ENCODE data around the gene CLCF1. TPM values are rescaled to one million over a fixed set of nuclear protein-coding genes. Genes with fewer than 3 reads are reported as not detected.

Gene CLCF1
- total RNA-seq, 8 experiments from 2014 or later: 0.81 to 6.1 (median 1.7) TPM

DNA sequence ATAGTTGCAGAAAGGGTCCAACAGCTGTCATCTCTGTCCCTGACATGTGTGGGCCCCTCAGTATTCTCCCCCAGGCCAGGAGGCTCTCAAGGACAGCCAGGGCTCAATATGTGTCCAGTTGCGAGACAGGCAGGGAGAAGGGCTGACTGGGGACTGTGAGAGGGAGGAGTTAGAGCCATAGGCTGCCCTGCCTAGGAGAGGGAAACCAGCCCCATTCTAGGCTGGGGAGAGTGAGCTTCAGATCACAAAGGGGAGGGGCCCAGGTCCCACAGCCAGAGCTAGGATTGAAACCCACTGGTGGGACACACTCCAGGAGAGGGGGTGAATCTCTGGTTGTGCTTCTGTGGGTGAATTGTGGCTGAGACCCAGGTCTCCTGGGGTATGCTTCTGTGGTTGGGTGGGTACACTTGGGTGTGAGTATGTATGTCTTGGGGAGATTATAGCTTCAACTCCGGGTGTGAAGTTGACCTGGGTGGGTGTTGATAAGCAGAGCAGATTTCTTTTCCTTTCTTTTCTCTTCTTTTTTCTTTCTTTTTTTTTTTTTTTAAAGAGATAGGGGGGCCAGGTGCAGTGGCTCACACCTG is 40.0 kb upstream of the CLCF1 start:
- Histone ChIP-seq H3K4me3 (no peak overlapping the region), H3K4me1 (replicated peaks in 1 of 2) (peaks cover 7 to 8% of the 10 kb centered on the region in 2 donors), H3K27ac (no peak overlapping the region)
- peak in 1 of 8 experiments; percentile 29 for ATAC-seq (replicated peaks in 6 of 8)
- in situ Hi-C loops (cut with MboI; ENCODE audit: low pct_unique_long_range_greater_than_20kb in 2 of 9, low sequenced_read_pairs in 9 of 9, unreplicated experiment in 9 of 9): no loop called here
- WGBS, 10 experiments: 0 to 60% (median 45%) methylated on average over 1 to 2 of the region's 2 CpGs; no CpG with 5 or more reads in 4 of the 10 experiments

DNA sequence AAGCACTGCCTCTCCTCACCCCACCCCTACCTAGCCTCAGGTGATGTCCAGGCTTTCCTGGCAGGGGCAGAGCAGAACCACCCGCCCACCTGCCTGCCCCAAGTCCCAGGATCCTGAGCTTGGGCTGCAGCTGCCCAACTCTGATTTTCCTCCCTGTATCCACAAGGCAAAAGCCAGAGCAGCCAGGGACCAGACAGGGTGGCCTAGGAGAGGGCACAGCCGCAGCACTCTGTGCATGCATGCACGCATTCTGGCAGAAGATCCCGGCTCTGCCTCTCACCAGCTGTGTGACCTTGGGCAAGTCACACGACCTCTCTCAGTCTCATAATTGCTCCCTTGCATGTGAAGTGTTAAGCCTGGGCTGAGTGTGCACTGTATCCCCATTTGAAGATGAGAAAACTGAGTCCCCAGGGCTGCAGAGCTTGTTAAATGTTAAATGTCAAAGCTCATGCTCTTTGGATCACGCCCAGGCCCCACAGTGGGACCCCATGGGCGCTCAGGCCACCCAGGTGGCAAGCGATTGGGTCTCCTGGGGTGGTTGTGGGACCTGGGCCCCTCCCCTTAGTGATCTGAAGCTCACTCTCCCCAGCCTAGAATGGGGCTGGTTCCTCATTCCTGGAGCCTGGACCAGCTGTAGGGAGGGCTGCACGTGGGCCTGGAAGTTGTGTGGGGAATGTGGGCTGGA is 39.2 kb upstream of the CLCF1 start:
- H3K4me1 ChIP-seq (replicated peaks in 1 of 2): peaks cover 10 to 14% of the 10 kb centered on the region in 2 donors
- no peak overlapping the region for H3K4me3 ChIP-seq
- 0 to 84% (median 27%) methylated on average over 1 to 5 of the region's 9 CpGs; no CpG with 5 or more reads in 6 of the 10 experiments for WGBS, 10 experiments
- no peak overlapping the region for H3K27ac ChIP-seq
- in situ Hi-C loops (cut with MboI; ENCODE audit: low pct_unique_long_range_greater_than_20kb in 2 of 9, low sequenced_read_pairs in 9 of 9, unreplicated experiment in 9 of 9): no loop called here
- no peak for ATAC-seq (replicated peaks in 6 of 8)

DNA sequence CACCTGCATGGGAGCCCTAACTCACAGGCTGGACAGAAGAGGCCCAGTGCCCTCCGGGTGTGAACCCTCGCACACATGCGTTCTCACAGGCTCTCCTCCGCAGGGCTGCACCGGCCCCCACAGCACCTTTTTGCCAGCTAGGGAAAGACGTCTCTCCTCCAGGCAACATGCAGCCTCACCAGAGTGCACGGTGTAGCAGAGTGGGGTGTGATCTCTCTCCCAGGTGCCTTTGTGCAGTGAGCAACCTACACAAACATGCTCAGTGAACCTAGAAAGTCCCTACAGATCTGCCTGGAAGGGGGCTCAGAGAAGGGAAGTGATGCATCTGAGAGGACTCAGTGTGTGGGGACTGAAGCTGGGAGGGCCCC is 38.4 kb upstream of the CLCF1 start:
- Histone ChIP-seq H3K4me3 (no peak overlapping the region), H3K27ac (no peak overlapping the region), H3K4me1 (replicated peaks in 1 of 2) (peaks cover 17 to 19% of the 10 kb centered on the region in 2 donors)
- 17 to 90% (median 74%) methylated on average over 1 to 5 of the region's 7 CpGs; no CpG with 5 or more reads in 4 of the 10 experiments for WGBS, 10 experiments
- ATAC-seq (replicated peaks in 6 of 8): no peak
- in situ Hi-C loops (cut with MboI; ENCODE audit: low pct_unique_long_range_greater_than_20kb in 2 of 9, low sequenced_read_pairs in 9 of 9, unreplicated experiment in 9 of 9): no loop called here

DNA sequence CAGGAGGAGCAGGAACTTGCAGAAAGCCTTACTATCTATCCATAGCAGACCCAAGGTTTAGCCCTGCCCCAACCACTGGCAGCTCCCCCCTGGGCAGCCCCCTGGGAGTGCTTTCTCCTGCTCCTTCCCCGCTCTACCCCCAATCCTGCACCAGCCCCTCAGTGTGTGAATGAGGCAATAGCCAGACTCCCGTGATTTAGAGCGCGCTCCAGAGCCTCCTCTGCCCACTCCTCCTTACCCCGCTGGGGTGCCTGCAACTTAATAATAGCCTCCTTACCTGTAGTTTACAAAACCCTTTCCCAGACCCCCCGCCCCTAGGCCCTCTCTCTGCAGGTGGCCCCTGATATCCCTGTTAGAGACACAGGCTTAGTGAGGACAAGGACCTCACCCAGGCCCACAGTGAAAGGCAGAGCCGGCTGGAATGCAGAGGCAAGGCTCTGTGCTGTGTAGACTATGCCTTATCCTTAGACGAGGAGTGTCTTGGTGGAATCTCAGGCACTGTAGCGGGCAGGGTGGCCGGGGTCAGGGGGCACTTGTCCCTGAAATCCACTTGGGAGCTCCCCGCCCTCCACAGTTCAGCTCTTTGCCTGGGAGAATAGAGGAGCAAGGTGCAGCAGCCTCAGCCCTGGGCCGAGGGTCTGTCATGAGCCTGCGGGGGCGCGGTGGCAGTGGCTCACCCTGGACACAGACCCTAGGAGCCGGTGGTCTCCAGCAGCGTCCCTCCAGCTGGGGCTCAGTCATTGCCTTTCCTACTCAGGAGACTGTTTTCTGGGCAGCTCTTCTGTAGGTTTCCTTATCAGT is 37.8 kb upstream of the CLCF1 start:
- Histone ChIP-seq H3K4me3 (no peak overlapping the region), H3K4me1 (replicated peaks in 1 of 2) (peaks cover 17 to 19% of the 10 kb centered on the region in 2 donors), H3K27ac (no peak overlapping the region)
- ATAC-seq (replicated peaks in 6 of 8): no peak
- 14 to 90% (median 48%) methylated on average over 2 to 12 of the region's 17 CpGs; no CpG with 5 or more reads in 4 of the 10 experiments for WGBS, 10 experiments
- in situ Hi-C loops (cut with MboI; ENCODE audit: low pct_unique_long_range_greater_than_20kb in 2 of 9, low sequenced_read_pairs in 9 of 9, unreplicated experiment in 9 of 9): no loop called here

DNA sequence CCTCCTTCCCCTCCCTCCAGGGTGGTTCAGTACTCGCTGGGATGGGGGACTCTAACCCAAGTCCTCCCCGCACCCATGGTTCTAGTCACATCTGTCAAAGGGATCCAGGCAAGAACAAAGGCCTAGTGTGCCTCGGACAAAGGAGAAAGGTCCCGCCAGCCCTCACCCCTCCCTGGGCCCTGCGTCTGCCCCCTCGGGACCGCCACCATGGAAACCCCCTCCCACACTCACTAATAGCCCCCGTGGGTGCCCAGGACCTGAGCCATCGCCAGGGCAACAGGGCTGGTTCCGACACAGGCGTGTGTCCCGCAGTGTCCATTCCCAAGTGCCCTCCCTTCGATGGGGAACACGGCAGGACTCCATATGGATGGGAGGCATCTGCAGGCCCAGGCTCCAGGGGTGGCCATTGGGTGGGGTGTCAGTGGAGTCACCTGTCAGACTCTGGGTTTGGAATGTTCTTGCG is 37.0 kb upstream of the CLCF1 start:
- Histone ChIP-seq H3K4me1 (replicated peaks in 1 of 2) (peaks cover 17 to 19% of the 10 kb centered on the region in 2 donors), H3K4me3 (no peak overlapping the region), H3K27ac (no peak overlapping the region)
- in situ Hi-C loops (cut with MboI; ENCODE audit: low pct_unique_long_range_greater_than_20kb in 2 of 9, low sequenced_read_pairs in 9 of 9, unreplicated experiment in 9 of 9): no loop called here
- WGBS, 10 experiments: 73% methylated on average over 5 of the region's 15 CpGs; no CpG with 5 or more reads in 9 of the 10 experiments
- ATAC-seq (replicated peaks in 6 of 8): peak in 5 of 8 experiments; percentile 16 to 45 (median 27)

DNA sequence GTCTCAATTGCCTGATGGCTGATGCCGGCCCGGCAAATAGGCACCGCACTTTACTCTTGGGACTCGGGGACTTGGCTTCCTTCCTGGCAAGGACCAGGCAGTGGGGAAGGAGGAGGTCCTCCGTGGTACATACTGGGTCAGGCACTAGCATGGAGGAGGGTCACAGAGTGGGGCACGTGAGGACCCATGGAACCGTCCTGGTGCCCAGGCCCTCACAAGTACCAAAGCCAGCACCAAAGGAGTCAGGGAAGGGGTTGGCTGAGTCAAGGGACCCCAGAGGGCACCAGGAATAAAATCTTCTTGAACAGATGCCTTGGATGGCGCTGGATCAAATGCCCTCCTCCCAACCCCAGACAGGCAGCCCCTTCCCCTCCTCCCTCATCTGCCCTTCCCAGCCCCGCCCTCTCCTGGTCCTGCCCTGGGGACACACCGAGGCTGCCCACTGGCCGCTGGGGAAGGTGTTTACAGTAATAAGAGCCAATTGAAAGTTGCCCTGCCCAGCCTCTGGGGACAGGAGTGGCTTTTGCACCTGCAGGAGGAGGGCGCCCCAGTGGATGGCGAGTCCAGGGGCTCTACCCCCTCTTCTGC is 36.5 kb upstream of the CLCF1 start:
- Histone ChIP-seq H3K4me1 (replicated peaks in 1 of 2) (peaks cover 17 to 19% of the 10 kb centered on the region in 2 donors), H3K27ac (no peak overlapping the region), H3K4me3 (no peak overlapping the region)
- peak in 4 of 8 experiments; percentile 10 to 31 (median 16) for ATAC-seq (replicated peaks in 6 of 8)
- in situ Hi-C loops (cut with MboI; ENCODE audit: low pct_unique_long_range_greater_than_20kb in 2 of 9, low sequenced_read_pairs in 9 of 9, unreplicated experiment in 9 of 9): no loop called here
- 20 to 75% (median 49%) methylated on average over 1 to 4 of the region's 13 CpGs; no CpG with 5 or more reads in 6 of the 10 experiments for WGBS, 10 experiments

DNA sequence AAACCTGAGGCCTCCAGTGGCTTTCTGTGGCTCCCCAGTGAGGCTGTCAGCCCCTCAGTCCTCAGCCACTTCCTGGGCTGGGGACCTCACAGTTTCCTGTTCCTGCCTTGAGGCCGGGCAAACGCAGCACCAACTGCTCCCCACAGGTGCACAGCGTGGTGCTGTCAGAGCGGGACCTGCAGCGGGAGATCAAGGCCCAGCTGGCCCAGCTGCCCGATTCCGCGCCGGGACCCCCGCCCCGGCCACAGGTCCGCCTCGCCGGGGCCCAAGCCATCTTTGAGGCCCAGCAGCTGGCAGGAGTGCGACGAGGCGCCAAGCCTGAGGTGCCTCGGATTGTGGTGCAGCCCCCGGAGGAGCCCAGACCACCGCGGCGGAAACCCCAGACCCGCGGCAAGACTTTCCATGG is 35.9 kb upstream of the CLCF1 start:
- H3K4me1 ChIP-seq (replicated peaks in 1 of 2): peaks cover 17 to 19% of the 10 kb centered on the region in 2 donors
- no peak overlapping the region for H3K4me3 ChIP-seq
- no peak for ATAC-seq (replicated peaks in 6 of 8)
- in situ Hi-C loops (cut with MboI; ENCODE audit: low pct_unique_long_range_greater_than_20kb in 2 of 9, low sequenced_read_pairs in 9 of 9, unreplicated experiment in 9 of 9): no loop called here
- 70 to 80% methylated on average over 1 to 2 of the region's 24 CpGs; no CpG with 5 or more reads in 8 of the 10 experiments for whole genome bisulfite sequencing, 10 experiments
- no peak overlapping the region for H3K27ac ChIP-seq

DNA sequence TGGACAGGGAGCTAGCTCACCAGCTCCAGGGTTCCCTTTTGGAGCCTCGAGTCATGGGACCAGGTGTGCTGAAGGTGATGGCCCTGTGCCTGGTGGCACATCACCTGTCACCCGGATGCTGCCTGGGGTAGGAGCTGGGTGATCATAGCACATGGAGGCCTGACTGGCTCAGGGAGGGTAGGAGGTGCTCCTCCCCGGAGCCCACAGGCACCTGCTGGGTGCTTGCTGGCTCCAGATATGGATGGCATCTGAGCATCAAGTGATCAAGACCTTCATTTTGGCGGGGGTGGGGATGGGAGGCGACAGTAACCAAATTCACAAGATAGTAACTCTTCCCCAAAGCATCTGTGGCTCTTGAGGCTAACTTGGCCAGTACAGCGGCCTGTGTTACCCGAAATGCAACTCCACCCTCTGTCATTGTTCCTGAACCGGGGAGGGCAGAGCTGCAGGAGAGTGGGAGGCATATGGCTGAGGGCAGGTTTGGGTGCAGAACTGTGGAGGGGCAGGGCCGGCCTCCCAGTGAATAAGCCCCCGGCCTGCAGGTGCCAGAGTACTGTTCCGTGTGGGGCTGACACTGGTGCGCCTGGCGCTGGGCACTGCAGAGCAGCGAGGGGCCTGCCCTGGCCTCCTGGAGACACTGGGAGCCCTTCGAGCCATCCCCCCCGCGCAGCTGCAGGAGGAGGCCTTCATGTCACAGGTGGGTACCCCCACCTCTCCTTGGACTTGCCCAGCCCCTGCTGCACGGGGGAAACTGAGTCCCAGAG is 35.2 kb upstream of the CLCF1 start:
- WGBS, 10 experiments: 25 to 100% (median 73%) methylated on average over 1 to 6 of the region's 18 CpGs; no CpG with 5 or more reads in 4 of the 10 experiments
- in situ Hi-C loops (cut with MboI; ENCODE audit: low pct_unique_long_range_greater_than_20kb in 2 of 9, low sequenced_read_pairs in 9 of 9, unreplicated experiment in 9 of 9): no loop called here

DNA sequence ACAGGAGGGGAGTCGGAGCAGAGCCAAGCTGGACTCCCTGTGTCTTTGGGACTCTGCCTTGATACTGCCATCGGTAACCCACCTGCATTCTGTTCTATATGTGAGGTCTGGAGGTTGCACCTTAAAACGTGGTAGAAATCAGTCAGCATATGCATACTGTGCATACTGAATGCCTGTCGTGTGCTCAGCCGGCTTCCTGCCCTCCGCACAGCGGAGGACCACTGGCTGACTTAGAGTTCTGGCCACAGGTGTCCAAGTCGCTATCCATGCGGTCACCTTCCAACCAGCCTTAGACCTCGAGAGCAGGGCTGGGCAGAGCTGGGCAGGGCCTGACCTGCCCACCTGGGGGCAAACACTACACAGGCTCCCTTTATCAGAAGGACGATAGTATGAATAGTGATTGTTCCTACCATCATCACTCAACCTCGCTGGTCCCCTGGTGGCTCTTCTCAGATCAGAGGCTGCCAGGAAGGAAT is 34.3 kb upstream of the CLCF1 start:
- in situ Hi-C loops (cut with MboI; ENCODE audit: low pct_unique_long_range_greater_than_20kb in 2 of 9, low sequenced_read_pairs in 9 of 9, unreplicated experiment in 9 of 9): no loop called here
- peaks cover 17 to 19% of the 10 kb centered on the region in 2 donors for H3K4me1 ChIP-seq (replicated peaks in 1 of 2)
- 20 to 100% (median 63%) methylated on average over 1 to 5 of the region's 12 CpGs; no CpG with 5 or more reads in 2 of the 10 experiments for WGBS, 10 experiments
- H3K4me3 ChIP-seq: no peak overlapping the region
- ATAC-seq (replicated peaks in 6 of 8): no peak
- H3K27ac ChIP-seq: no peak overlapping the region

More for the DNA sequence above, 35.2 kb upstream of the CLCF1 start:
- Histone ChIP-seq H3K27ac (no peak overlapping the region), H3K4me1 (replicated peaks in 1 of 2) (peaks cover 17 to 19% of the 10 kb centered on the region in 2 donors), H3K4me3 (no peak overlapping the region)
- no peak for ATAC-seq (replicated peaks in 6 of 8)

DNA sequence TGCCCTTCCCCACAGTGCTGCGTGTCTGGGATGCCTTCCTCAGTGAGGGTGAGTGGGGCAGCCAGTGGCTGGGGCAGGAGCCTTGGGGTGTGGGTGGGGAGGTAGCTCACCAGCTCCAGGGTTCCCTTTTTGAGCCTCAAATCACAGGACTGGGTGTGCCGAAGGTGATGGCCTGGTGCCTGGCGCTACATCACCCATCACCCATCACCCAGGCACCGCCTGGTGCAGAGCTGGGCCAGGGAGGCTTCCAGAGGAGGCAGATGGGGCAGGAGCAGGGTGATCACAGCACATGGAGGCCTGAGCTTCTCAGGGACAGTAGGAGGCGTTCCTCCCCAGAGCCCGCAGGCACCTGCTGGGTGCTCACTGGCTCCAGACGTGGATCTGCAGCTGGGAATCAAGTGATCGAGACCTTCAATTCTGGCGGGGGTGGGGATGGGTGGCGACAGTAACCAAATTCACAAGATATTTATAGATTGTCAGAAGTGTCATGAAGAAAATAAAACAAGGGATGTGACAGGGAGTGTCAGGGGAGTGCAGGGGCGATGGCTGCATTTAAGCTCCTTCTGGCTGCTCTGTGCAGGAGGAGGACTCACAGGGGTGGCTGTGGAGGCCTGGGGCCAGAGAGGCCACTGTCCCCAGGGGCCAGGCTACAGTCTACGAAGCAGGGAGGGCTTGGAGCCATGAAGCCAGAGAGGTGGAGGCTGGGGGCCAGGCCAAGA is 33.7 kb upstream of the CLCF1 start:
- no peak overlapping the region for H3K4me3 ChIP-seq
- H3K4me1 ChIP-seq (replicated peaks in 1 of 2): peaks cover 17 to 21% of the 10 kb centered on the region in 2 donors
- no peak overlapping the region for H3K27ac ChIP-seq
- peak; percentile 6 to 74 (median 28) for ATAC-seq (replicated peaks in 6 of 8)
- in situ Hi-C loops (cut with MboI; ENCODE audit: low pct_unique_long_range_greater_than_20kb in 2 of 9, low sequenced_read_pairs in 9 of 9, unreplicated experiment in 9 of 9): no loop called here
- 0 to 80% (median 68%) methylated on average over 1 to 6 of the region's 12 CpGs; no CpG with 5 or more reads in 6 of the 10 experiments for WGBS, 10 experiments

DNA sequence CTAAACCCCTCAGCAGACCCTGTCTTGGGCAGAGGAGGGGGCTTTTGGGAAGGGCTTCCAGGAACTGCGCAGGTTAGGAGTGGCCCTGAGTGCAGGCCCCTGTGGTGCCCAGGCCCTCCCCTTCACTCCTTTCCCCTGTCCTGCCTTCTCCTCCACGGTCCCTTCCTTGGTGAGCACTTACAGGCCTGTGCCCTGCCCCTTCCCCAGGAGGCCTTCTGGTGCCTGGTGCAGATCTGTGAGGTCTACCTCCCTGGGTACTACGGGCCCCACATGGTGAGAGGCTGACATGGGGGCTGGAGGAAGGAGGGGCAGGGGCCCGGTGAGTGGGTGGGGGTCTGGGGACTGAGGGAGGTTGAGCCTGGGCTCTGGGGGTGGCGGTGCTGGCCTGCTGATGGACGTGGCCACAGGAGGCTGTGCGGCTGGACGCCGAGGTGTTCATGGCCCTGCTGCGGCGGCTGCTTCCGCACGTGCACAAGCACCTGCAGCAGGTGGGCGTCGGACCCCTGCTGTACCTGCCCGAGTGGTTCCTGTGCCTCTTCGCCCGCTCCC is 33.1 kb upstream of the CLCF1 start:
- Histone ChIP-seq H3K4me1 (replicated peaks in 1 of 2) (peaks cover 17 to 23% of the 10 kb centered on the region in 2 donors), H3K27ac (no peak overlapping the region), H3K4me3 (no peak overlapping the region)
- in situ Hi-C loops (cut with MboI; ENCODE audit: low pct_unique_long_range_greater_than_20kb in 2 of 9, low sequenced_read_pairs in 9 of 9, unreplicated experiment in 9 of 9): no loop called here
- WGBS, 10 experiments: 90% methylated on average over 2 of the region's 18 CpGs; no CpG with 5 or more reads in 9 of the 10 experiments
- no peak for ATAC-seq (replicated peaks in 6 of 8)
